Epithelial cell of umbilical artery (primary cell): ENCODE results near the gene SIGMAR1. TPM values are rescaled to one million over a fixed set of nuclear protein-coding genes. Genes with fewer than 3 reads are reported as not detected.

Source experiments
- total RNA-seq: library from RNA; depleted of rRNA; stranded (reverse); fragments of >200 nt; gene quantifications from 2 replicates; pipeline ENCODE4 v1.2.3, GENCODE V29; 2014

Gene SIGMAR1
- total RNA-seq = 65.9 and 75.7 TPM in 2 replicates

DNA sequence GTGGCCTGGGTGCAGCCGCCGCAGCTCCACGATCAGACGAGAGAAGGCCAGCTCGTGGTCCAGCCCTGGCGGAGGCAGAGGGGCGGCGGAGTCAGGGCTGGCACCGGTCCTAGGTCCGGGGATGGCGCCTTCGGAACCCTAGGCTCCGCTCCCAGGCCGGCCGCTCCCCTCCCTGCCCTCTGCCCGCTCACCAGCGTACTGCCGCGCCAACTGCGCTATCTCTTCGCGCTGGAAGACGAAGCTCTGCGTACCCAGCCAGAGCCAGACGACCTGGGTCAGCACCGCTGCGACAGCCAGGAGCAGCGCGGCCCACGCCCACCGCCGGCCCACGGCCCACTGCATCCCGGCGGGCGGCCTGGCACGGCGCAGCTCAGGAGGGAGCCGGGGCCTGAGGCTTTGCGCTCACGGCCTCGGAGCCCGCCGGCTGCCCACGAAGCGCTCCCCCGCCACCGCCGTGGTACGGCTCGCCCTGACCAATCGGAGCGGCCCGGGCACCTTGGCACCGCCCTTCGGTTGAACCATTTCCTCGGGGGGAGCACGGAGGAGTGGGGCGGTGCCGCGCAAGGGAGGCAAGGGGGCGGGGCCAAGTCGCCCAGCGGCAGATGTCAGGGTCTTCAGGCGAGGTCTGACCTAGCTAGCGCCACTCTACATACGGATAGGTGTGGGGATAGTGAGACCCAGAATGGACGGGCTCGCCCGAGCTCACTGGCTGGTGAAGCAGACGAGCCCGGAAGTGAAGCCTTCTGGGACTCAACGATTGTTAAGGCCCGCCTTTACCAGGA, at the start of gene SIGMAR1:
Gene SIGMAR1 (minus strand): TSS at position 432 of the 782 bp plus-strand sequence. CDS start 90 bp downstream, at position 342.

DNA sequence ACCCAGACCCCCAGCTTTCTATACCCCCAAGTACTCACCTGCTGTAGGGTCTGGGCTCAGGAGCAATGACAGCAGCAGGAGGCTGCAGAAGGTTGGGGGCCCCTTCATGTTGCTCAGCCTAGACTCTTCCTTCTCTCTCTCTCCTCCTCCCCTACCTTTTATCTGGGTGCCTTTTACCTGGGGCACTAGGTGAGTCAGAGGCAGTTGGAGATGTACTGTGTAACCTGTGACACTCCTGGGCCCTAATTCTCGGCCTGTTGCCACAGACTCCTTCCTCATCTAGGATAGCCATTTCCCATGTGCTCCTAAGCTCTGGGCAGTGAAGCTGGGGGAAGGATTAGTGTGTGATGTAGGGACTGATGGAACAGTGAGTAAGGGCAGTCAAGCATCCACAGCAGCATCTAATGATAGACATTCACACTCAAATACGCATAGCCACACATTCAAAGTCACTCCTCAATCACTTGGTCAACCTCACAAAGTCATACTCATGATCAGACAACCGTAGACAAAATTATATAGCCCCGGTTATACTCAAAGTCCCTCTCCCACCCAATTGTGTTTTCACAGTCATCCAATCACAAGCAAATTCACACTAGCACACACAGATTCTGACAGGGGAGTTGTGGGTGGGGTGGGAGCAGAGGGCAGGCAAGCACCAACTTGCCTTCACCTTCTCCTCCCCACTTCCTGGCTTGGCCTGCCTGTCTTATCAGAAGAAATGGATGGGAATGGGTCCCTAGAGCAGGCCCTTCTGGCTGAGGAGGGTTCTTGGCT, 25.1 kb upstream of the SIGMAR1 start, which contains the start of gene CCL27:
Gene CCL27 (minus strand): TSS at position 132 of the 777 bp plus-strand sequence. CDS start 24 bp downstream, at position 108.

DNA sequence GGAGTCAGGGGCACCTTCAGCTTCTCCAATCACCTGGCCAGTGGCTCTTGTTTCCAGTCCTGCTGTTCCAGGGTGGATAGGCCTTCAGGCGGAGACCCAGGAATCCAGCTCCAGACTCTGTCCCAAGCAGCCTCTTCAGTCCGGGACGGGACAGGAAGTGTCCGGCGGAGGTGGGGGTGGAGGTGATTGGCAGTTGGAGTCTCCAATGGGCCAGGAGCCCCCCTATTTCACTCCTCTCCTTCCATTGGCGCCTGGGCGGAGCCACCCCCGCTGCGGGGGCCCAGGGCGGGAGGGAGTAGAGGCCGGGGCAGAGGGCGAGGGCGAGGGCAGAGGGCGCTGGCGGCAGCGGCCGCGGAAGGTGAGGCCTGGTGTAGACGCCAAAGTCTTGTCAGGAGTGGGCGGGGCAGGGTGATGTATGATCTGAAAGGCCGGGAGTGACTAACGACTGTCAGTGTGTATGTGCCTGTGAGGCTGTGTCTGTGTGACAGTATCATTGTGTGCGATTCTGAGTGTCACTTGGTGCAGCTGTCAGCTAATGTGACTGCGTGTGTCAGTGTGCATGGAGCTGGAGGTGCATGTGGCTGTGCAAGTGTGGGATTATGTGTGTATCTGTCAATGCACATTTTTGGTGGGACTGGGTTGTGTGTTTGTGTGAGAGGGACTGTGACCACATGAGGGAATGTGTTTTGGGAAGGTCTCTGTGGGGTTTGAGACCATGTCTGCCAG, 14.5 kb upstream of the SIGMAR1 start, which contains the start of gene IL11RA:
Gene IL11RA (plus strand): TSS at position 310 of the 726 bp plus-strand sequence. CDS start 3,033 bp downstream, outside the sequence.

DNA sequence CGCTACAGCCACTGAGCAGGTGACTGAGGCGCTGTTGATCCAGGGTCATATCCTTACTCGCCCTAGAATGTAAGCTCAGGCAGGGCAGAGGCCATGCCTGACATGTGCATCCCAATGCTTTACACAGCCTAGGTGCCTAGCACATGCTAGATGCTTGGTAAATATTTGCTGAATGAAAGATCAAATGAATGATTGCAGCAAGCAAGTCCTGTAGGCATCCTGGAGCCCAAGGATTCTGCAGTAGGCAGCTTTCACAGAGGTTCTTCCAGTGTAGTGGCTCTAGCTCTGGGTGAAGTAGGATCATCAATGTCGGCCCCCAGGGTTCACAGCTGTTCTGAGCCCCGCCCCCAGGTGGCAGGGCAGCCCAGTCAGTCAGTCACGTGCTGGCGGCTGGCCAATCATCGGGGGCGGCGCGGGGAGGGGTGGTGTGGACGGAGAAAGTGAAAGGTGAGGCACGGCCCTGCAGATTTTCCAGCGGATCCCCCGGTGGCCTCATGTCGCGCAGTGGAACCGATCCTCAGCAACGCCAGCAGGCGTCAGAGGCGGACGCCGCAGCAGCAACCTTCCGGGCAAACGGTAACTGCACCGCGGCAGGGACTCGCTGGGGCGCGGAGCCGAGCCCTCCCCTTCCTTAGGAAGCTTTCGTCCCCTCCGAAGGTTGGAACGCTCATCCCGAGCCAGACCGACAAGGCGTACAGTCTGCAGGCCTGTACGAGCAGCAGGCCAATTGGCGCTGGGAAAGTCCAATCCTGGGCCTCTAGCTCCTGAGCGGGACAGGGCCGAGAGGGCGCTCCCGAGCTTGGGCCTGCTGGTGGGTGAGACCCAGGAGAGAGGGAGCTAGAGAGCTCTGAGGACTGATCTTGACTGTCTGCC, 8.9 kb upstream of the SIGMAR1 start, which contains the start of gene GALT:
Gene GALT (plus strand): TSS at position 465 of the 873 bp plus-strand sequence. CDS start 30 bp downstream, at position 495.

DNA sequence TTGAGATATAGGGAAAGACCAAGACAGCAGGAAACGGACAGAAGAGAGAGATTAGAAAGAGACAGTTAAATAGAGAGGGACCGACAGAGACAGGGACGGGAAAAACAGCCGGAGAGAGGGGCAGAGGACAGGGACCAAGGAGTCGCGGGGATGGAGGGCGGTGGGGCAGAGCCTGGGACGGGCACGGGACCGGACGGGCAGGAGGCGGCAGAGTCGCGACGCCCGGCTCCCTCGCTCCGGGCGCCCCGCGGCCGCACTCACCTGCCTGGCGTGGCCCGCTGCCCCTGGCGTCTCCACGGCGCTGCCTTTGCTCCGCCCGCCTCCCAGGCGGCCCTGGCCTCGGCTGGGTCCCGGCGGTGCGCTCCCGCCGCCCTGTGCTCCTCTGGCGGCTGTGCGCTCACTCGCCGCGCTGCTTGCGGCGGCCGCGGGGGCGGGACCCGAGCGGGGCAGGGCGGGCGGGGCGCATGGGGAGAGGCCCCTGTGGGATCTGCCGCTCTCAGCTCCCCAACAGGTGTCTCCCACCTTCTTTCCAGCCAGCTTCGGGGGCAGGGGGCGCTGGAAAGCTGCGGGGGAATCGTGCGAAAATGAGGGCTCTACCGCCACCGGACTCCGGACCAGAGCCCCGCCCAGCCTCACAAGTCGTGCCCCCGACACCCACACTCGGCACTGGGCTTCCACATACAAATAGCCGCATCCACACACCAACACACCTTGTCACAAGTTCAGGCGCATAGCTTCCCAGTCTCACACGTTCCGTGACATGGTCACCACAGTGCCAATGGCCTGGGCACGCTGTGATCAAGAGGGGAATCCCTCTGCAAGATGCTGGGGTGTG, 8.7 kb downstream of the SIGMAR1 start, which contains the start of gene ARID3C:
Gene ARID3C (minus strand): TSS at position 411 of the 835 bp plus-strand sequence. CDS start 1,052 bp downstream, outside the sequence.

DNA sequence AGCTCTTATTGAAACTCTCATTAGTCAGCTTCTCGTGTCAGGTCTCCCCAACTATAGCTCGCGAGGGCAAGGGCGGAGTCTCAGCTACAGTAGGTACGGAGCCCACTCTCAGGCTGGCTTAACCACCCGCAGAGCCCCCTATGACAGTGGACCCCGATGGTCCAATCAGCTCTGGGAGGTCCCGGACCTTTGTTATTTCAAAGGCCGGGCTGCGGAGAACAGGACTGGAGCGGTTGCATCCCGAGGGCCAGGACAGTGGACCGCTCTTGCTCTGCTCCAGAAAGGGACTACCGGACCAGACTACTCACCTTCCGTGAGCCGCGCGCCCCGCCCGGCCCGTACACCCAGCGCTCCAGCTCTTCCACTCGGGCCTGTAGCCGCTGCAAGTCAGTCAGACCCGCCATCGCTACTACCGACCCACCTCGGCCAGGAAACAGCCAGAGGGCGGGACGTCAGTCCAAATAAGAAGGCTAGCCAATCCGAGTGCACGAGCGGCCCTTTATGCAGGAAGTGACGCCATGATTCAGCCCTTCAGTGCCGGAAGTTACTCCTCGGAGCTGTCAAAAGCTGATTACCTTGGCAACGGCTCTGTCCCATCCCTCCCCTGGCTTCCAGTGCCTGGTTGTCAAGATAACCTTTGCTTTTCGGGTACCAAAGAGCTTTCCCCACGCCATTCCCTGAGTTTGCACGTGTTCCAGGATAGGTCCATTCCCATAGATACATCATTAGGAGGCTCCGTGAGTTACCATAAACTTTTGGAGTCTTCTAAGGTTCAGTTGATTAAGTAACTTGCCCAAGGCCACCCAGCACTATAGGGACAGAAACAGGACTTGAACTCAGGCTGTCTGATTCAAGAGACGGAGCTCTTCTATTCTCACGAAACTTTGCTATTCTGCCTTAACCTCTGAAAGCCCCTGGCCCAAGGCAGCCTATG, 17.3 kb downstream of the SIGMAR1 start, which contains the start of gene DCTN3:
Gene DCTN3 (minus strand): TSS at position 435 of the 934 bp plus-strand sequence. CDS start 31 bp downstream, at position 404.

DNA sequence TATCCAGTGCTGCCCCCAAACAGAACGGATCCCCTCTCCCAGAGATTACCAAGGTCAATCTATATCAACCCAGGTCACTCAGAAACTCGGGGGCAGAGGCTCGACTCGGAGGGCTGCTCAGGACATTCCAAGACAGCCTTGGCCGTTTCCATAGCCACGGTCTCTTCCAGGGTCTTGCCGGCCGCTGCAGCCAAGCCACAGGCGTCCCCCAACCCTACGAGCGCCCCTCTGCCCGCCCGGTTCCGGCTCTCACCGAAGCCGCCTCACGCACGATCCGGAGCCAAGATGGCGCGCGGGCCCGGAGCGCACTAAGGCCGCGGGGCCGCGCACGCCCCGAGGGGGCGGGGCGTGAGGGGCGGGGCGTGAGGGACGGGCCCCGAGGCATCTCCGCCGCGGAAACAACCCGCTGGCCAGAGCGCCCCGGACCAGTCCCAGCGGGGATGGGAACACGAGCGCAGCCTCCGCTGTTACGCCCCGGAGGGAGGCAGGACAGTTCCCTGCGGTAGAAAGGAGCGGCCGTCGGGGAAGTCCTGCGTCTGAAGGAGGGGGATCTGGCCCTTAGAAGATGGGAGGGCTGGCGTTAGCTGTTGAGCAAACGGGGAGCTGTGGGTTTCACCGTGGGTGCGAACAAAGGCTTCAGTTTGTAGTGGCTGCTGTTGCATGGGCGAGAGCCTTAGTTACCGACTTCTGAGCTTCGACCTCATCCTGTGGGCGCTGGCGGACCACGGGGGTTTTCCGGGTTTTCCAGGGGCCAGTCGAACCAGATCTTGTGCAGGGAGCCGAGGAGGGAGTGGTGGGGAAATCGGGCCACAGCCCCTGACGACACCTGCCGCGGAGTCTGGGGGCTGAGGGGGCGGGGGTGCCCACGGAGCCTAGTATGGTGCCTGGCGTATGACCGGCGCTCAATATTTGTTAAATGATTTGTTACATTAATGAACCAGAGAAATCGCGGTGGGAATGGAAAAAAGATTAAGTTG, 25.5 kb downstream of the SIGMAR1 start, which contains the start of gene RPP25L:
Gene RPP25L (minus strand): TSS at position 287 of the 977 bp plus-strand sequence. CDS start 801 bp downstream, outside the sequence.

DNA sequence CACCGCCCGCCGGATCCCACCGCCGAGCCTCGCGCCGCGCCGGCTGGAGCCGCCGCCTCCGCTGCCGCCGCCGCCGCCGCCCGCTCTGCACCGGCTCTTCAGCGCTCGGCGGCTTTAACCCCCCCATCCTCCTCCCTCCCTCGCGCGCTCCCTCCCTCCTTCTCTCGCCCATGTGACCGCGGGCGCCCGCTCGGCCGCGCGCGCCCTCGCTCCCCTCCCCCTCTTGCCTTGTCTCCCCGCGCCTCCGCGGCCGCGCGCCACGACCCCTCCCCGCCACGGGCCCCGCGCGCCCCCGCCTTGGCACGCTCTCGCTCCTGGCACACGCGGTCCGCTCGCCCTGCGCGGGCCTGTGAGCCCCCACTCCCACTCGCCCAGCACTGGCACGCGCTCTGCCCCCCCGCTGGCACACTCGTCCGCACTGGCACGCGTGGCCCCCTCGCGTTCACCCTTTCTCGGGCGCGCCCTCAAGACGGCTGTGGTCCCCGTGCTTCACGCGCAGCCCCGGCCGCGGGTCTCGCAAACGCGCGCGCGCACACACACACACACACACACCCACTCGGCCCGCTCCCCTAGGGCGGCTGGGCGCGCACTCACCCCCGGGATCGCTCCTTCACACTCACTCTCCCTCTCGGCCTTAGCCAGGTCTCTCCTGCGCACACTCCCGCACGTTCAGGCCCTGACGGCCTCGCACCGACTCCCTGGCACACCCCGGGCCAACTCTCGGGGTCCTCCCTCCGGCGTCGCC, 47.8 kb downstream of the SIGMAR1 start, which contains the start of gene CNTFR:
Gene CNTFR (minus strand): TSS at position 89 of the 745 bp plus-strand sequence. CDS start 20,743 bp downstream, outside the sequence.

Other genes starting within 250 kb of the SIGMAR1 start
- gene FAM219A, start 179.2 kb downstream of the SIGMAR1 start, total RNA-seq = 10.1 and 10.3 TPM in 2 replicates
- not detected in 2 replicates for gene DNAI1, start 179.0 kb downstream of the SIGMAR1 start, total RNA-seq
- not detected in 2 replicates for gene ENHO, start 114.8 kb downstream of the SIGMAR1 start, total RNA-seq
- not detected in 2 replicates for gene CNTFR, start 48.1 kb downstream of the SIGMAR1 start, total RNA-seq
- 25.7 and 38.5 TPM in 2 replicates for gene RPP25L, start 25.7 kb downstream of the SIGMAR1 start, total RNA-seq
- gene DCTN3, start 17.3 kb downstream of the SIGMAR1 start, total RNA-seq = 81.0 and 120 TPM in 2 replicates
- under 0.01 and 0.30 TPM in 2 replicates for gene ARID3C, start 8.7 kb downstream of the SIGMAR1 start, total RNA-seq
- gene GALT, start 8.9 kb upstream of the SIGMAR1 start, total RNA-seq = 24.4 and 37.4 TPM in 2 replicates
- 10.4 and 15.5 TPM in 2 replicates for gene IL11RA, start 14.4 kb upstream of the SIGMAR1 start, total RNA-seq
- gene CCL27, start 24.9 kb upstream of the SIGMAR1 start, total RNA-seq = not detected in 2 replicates
- not detected in 2 replicates for gene CCL19, start 53.5 kb upstream of the SIGMAR1 start, total RNA-seq
- gene CCL21, start 72.3 kb upstream of the SIGMAR1 start, total RNA-seq = not detected in 2 replicates